Testis (tissue), 2 donors: Measurements from ENCODE around the gene SFMBT1.

Experiments used
- CTCF ChIP-seq, 3 experiments: fragments of 450-650 bp in 2 of 3; fragments of 200-600 bp in 1 of 3; sonication (generic) in 1 of 3; IDR thresholded peaks; one replicate each; pipeline ENCODE4 v1.5.1; 2016 to 2019; ENCODE audit warnings: antibody characterized with exemption in 3 of 3, mild to moderate bottlenecking in 2 of 3, moderate library complexity in 1 of 3
- POLR2A ChIP-seq: fragments of 450-650 bp; IDR thresholded peaks from one replicate; pipeline ENCODE4 v1.6.1; 2017; ENCODE audit warnings: antibody characterized with exemption, mild to moderate bottlenecking, moderate library complexity

- no peak for TF ChIP-seq CTCF (IDR thresholded peaks at IDR 0.05)
- TF ChIP-seq POLR2A: no peak
Observed at GRCh38 chr3:52923963-52924362, 121.9 kb downstream of the SFMBT1 start.
